Fibroblast of lung (primary cell): Measurements from ENCODE around the gene EHMT1. TPM values are rescaled to one million over a fixed set of nuclear protein-coding genes. Genes with fewer than 3 reads are reported as not detected.

Source experiments
- DNase-seq, 2 donors: peaks; one replicate each; pipeline versions ENCODE4 v3.0.0 to v3.0.0-alpha.2; 2010; ENCODE audit warnings: low read depth in 2 of 2
- H2AFZ ChIP-seq: 2 replicates; pipeline ENCODE4 v1.5.1; 2012; ENCODE audit warnings: low read length, control low read depth, inconsistent platforms
- H3K27ac ChIP-seq: 2 replicates; pipeline ENCODE4 v1.5.1; 2011; ENCODE audit warnings: low read length, control low read depth; ENCODE audit not compliant: insufficient read depth
- H3K27me3 ChIP-seq: 2 replicates; pipeline ENCODE4 v1.5.1; 2011; ENCODE audit warnings: mild to moderate bottlenecking, low read length; ENCODE audit not compliant: control insufficient read depth, insufficient read depth
- H3K36me3 ChIP-seq: 2 replicates; pipeline ENCODE4 v1.5.1; 2011; ENCODE audit warnings: low read length; ENCODE audit not compliant: control insufficient read depth, insufficient read depth
- H3K4me1 ChIP-seq: 2 replicates; pipeline ENCODE4 v1.5.1; 2011; ENCODE audit warnings: low read length; ENCODE audit not compliant: control insufficient read depth, insufficient read depth; ENCODE audit errors: extremely low read depth
- H3K4me2 ChIP-seq: 2 replicates; pipeline ENCODE4 v1.5.1; 2011; ENCODE audit warnings: low read length, control low read depth; ENCODE audit not compliant: insufficient read depth; ENCODE audit errors: extremely low read depth
- H3K4me3 ChIP-seq, 4 experiments: fragments of 200-600 bp in 1 of 4; sonication (generic) in 1 of 4; replicated peaks in 1 of 4; 2 replicates each; pipeline ENCODE4 v1.5.1; 2011 to 2016; ENCODE audit warnings: low read length in 4 of 4, low read depth in 3 of 4, mild to moderate bottlenecking in 3 of 4, control low read depth in 2 of 4, inconsistent platforms in 1 of 4, mixed read lengths in 1 of 4; ENCODE audit not compliant: insufficient read depth in 1 of 4; ENCODE audit errors: control extremely low read depth in 1 of 4
- H3K79me2 ChIP-seq: 2 replicates; pipeline ENCODE4 v1.5.1; 2012; ENCODE audit warnings: mild to moderate bottlenecking, low read length, inconsistent platforms; ENCODE audit not compliant: control insufficient read depth, insufficient read depth
- H3K9ac ChIP-seq: 2 replicates; pipeline ENCODE4 v1.5.1; 2011; ENCODE audit warnings: mild to moderate bottlenecking, low read length, control low read depth; ENCODE audit not compliant: insufficient read depth
- H3K9me3 ChIP-seq: 2 replicates; pipeline ENCODE4 v1.5.1; 2012; ENCODE audit warnings: low read depth, low read length; ENCODE audit not compliant: control insufficient read depth, insufficient read depth
- H4K20me1 ChIP-seq: 2 replicates; pipeline ENCODE4 v1.5.1; 2011; ENCODE audit warnings: low read length; ENCODE audit not compliant: control insufficient read depth, insufficient read depth; ENCODE audit errors: extremely low read depth
- CTCF ChIP-seq, 2 donors: IDR thresholded peaks in 1 of 2; conservative IDR thresholded peaks in 1 of 2; 1 replicate in 1 of 2; 2 replicates in 1 of 2; pipeline ENCODE4 v1.5.1; 2011 to 2012; ENCODE audit warnings: low read length in 2 of 2, control low read depth in 1 of 2, inconsistent platforms in 1 of 2, low read depth in 1 of 2, mild to moderate bottlenecking in 1 of 2
- EZH2 ChIP-seq: IDR thresholded peaks from 2 replicates; pipeline ENCODE4 v1.5.1; 2012; ENCODE audit warnings: low read length, control low read depth, mild to moderate bottlenecking; ENCODE audit errors: missing control alignments
- polyA plus RNA-seq, 2 donors: library from polyadenylated mRNA; depleted of rRNA in 1 of 2; stranded (reverse) in 1 of 2; unstranded in 1 of 2; fragments of >200 nt; gene quantifications; 2 replicates each; pipeline ENCODE4 v1.2.1, GENCODE V29; 2011 to 2012; ENCODE audit warnings: missing spikeins in 1 of 2
- total RNA-seq: library from RNA; depleted of rRNA; stranded (reverse); fragments of >200 nt; gene quantifications from 2 replicates; pipeline ENCODE4 v1.2.1, GENCODE V29; 2014

The EHMT1 gene
- total and polyA plus RNA-seq, 2 donors (not counting 1 experiment from before 2014, with no cell fraction given): 22.4 to 48.6 TPM

- H3K4me3 ChIP-seq: no peak overlapping the region
- TF ChIP-seq CTCF (conservative IDR thresholded peaks at IDR 0.05 in 1 of 2, IDR thresholded peaks at IDR 0.05 in 1 of 2; ENCODE audit: low read depth in 1 of 2, low read length in 2 of 2) (no peak), EZH2 (no peak)
- peaks cover 71% of the 10 kb centered on the region for H3K79me2 ChIP-seq
- H3K4me2 ChIP-seq: no peak overlapping the region
- H4K20me1 ChIP-seq: no peaks in the 10 kb centered on the region
- no peak overlapping the region for H3K27ac ChIP-seq
- no peaks in the 10 kb centered on the region for H3K9me3 ChIP-seq
- no peaks in the 10 kb centered on the region for H3K36me3 ChIP-seq
- H3K27me3 ChIP-seq: no peaks in the 10 kb centered on the region
- no peaks in the 10 kb centered on the region for H3K4me1 ChIP-seq
- DNase-seq: no peak
- no peak overlapping the region for H3K9ac ChIP-seq
- H2AFZ ChIP-seq: no peak overlapping the region
These were observed 22.1 kb downstream of the EHMT1 start for GRCh38 chr9:137640862-137641261.

GRCh38 chr9:137642118-137642601 is 23.4 kb downstream of the EHMT1 start:
- DNase-seq: no peak
- Histone ChIP-seq H3K4me2 (no peak overlapping the region), H3K9ac (no peak overlapping the region), H2AFZ (no peak overlapping the region), H3K4me3 (no peak overlapping the region), H3K27ac (no peak overlapping the region), H3K79me2 (peaks cover 77% of the 10 kb centered on the region), H4K20me1 (no peaks in the 10 kb centered on the region), H3K4me1 (no peaks in the 10 kb centered on the region), H3K36me3 (no peaks in the 10 kb centered on the region), H3K9me3 (no peaks in the 10 kb centered on the region), H3K27me3 (no peaks in the 10 kb centered on the region)
- no peak for TF ChIP-seq CTCF (conservative IDR thresholded peaks at IDR 0.05 in 1 of 2, IDR thresholded peaks at IDR 0.05 in 1 of 2; ENCODE audit: low read depth in 1 of 2, low read length in 2 of 2)
- no peak for TF ChIP-seq EZH2

- Histone ChIP-seq H3K79me2 (peaks cover 76% of the 10 kb centered on the region), H3K9ac (no peak overlapping the region), H2AFZ (no peak overlapping the region), H3K4me3 (no peak overlapping the region), H3K27ac (no peak overlapping the region), H4K20me1 (no peaks in the 10 kb centered on the region), H3K4me1 (no peaks in the 10 kb centered on the region), H3K27me3 (no peaks in the 10 kb centered on the region), H3K9me3 (no peaks in the 10 kb centered on the region), H3K4me2 (no peak overlapping the region), H3K36me3 (no peaks in the 10 kb centered on the region)
- no peak for TF ChIP-seq CTCF (conservative IDR thresholded peaks at IDR 0.05 in 1 of 2, IDR thresholded peaks at IDR 0.05 in 1 of 2; ENCODE audit: low read depth in 1 of 2, low read length in 2 of 2)
- TF ChIP-seq EZH2: no peak
- DNase-seq: no peak
These were observed 24.1 kb downstream of the EHMT1 start for GRCh38 chr9:137642892-137643291.
